Fibroblast of lung (primary cell): ENCODE data around the gene FGF18.

Source experiments
- EZH2 ChIP-seq: IDR thresholded peaks from 2 replicates; pipeline ENCODE4 v1.5.1; 2012; ENCODE audit warnings: low read length, control low read depth, mild to moderate bottlenecking; ENCODE audit errors: missing control alignments
- TF ChIP-seq, protein P1 (sequence below), 2 donors: IDR thresholded peaks in 1 of 2; conservative IDR thresholded peaks in 1 of 2; 1 replicate in 1 of 2; 2 replicates in 1 of 2; pipeline ENCODE4 v1.5.1; 2011 to 2012; ENCODE audit warnings: low read length in 2 of 2, control low read depth in 1 of 2, inconsistent platforms in 1 of 2, low read depth in 1 of 2, mild to moderate bottlenecking in 1 of 2

DNA sequence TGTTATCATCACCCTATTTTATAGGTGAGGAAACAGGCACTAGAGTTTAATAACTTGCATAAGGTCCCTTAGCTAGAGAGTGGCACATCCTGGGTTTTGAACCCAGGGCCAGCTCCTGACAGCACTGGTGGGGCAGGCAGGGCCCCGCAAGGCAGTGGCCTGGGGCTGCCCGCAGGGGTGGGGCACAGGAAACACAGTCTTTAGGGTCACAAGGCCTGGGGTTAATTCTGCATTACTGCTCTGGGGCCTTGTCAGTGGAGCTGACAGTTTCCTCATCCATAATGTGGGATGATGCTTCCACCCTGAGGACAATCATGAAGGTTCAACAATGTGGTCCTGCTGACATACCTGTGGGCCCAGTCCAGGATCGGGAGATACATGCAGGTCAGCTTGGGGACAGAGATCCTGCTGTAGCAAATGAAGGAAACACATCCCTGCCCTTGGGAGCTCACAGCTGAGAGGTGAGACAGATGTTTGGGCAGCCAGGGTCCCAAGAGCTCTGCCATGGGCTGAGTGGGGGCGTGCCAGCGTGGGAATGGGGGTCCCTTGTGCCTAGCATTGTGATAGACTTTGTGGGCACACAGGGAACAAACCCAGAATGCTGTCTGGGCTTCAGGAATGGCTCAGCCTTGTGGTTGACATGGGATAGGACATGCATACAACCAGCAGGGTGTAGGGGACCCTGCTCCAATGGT lies 14.7 kb downstream of the FGF18 start:
- TF ChIP-seq, protein P1, sequence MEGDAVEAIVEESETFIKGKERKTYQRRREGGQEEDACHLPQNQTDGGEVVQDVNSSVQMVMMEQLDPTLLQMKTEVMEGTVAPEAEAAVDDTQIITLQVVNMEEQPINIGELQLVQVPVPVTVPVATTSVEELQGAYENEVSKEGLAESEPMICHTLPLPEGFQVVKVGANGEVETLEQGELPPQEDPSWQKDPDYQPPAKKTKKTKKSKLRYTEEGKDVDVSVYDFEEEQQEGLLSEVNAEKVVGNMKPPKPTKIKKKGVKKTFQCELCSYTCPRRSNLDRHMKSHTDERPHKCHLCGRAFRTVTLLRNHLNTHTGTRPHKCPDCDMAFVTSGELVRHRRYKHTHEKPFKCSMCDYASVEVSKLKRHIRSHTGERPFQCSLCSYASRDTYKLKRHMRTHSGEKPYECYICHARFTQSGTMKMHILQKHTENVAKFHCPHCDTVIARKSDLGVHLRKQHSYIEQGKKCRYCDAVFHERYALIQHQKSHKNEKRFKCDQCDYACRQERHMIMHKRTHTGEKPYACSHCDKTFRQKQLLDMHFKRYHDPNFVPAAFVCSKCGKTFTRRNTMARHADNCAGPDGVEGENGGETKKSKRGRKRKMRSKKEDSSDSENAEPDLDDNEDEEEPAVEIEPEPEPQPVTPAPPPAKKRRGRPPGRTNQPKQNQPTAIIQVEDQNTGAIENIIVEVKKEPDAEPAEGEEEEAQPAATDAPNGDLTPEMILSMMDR (conservative IDR thresholded peaks at IDR 0.05 in 1 of 2, IDR thresholded peaks at IDR 0.05 in 1 of 2; ENCODE audit: low read depth in 1 of 2, low read length in 2 of 2): no peak
- TF ChIP-seq EZH2: no peak
